IMR-90 (cell line): Measurements from ENCODE around the gene HS2ST1. TPM values are rescaled to one million over a fixed set of nuclear protein-coding genes. Genes with fewer than 3 reads are reported as not detected.

ENCODE experiments used
- ATAC-seq: fragments of 200-7000 bp; cut with Tn5 transposase; 2 replicates; pipeline ENCODE4 v1.9.1; 2020; ENCODE audit warnings: low read depth, mild to moderate bottlenecking, moderate library complexity
- BruUV-seq: library from RNA; stranded (reverse); fragments of 400-500 nt; replicated peaks from 2 replicates; lab custom pipeline; 2021; lab: Mats Ljungman, UMichigan
- CTCF ChIA-PET: fragments of 300-600 bp; formaldehyde crosslinking; extraction: SDS; loops from one replicate; lab custom pipeline; 2021; ENCODE audit warnings: antibody characterized with exemption; lab: Yijun Ruan, JAX
- POLR2A ChIA-PET: fragments of 300-600 bp; sonication (Branson Sonifier 250); formaldehyde crosslinking; loops from one replicate; lab custom pipeline; 2022; ENCODE audit warnings: antibody characterized with exemption; ENCODE audit not compliant: unreplicated experiment; lab: Charles Lee
- DNase-seq: peaks from one replicate; pipeline ENCODE4 v3.0.0; 2013
- H2AFZ ChIP-seq: replicated peaks from 2 replicates; pipeline ENCODE3; 2013; ENCODE audit warnings: low read length, mild to moderate bottlenecking; ENCODE audit not compliant: poor library complexity
- H2AK5ac ChIP-seq: 2 replicates; pipeline ENCODE4 v1.6.1; 2013; ENCODE audit warnings: low read depth, low read length, inconsistent platforms
- H2AK9ac ChIP-seq: replicated peaks from 2 replicates; pipeline ENCODE3; 2013; ENCODE audit warnings: mild to moderate bottlenecking, low read depth, low read length, moderate library complexity; ENCODE audit not compliant: poor library complexity
- H2BK120ac ChIP-seq: 2 replicates; pipeline ENCODE4 v1.6.1; 2013; ENCODE audit warnings: low read depth, low read length, inconsistent platforms
- H2BK15ac ChIP-seq: 3 replicates; pipeline ENCODE4 v1.6.1; 2013; ENCODE audit warnings: low read depth, low read length, inconsistent platforms
- H2BK20ac ChIP-seq: 2 replicates; pipeline ENCODE4 v1.6.1; 2013; ENCODE audit warnings: low read depth, mild to moderate bottlenecking, inconsistent platforms, low read length, moderate library complexity
- H2BK5ac ChIP-seq: 2 replicates; pipeline ENCODE4 v1.6.1; 2013; ENCODE audit warnings: mild to moderate bottlenecking, low read depth, low read length, inconsistent platforms; ENCODE audit not compliant: poor library complexity, severe bottlenecking
- H3K14ac ChIP-seq: replicated peaks from 2 replicates; pipeline ENCODE4 v1.6.1; 2013; ENCODE audit warnings: low read depth, low read length, inconsistent platforms
- H3K18ac ChIP-seq: 2 replicates; pipeline ENCODE4 v1.6.1; 2013; ENCODE audit warnings: low read depth, low read length, control low read depth
- H3K23ac ChIP-seq: 2 replicates; pipeline ENCODE4 v1.6.1; 2013; ENCODE audit warnings: low read depth, low read length, inconsistent platforms
- H3K27ac ChIP-seq: 2 replicates; pipeline ENCODE4 v1.5.1; 2013; ENCODE audit warnings: mild to moderate bottlenecking, control low read depth, low read length; ENCODE audit not compliant: insufficient read depth
- H3K27me3 ChIP-seq: 2 replicates; pipeline ENCODE4 v1.6.1; 2013; ENCODE audit warnings: low read length; ENCODE audit not compliant: control insufficient read depth, insufficient read depth
- H3K36me3 ChIP-seq: 2 replicates; pipeline ENCODE4 v1.6.1; 2013; ENCODE audit warnings: low read length, mixed read lengths; ENCODE audit not compliant: control insufficient read depth, insufficient read depth
- H3K4ac ChIP-seq: 2 replicates; pipeline ENCODE4 v1.6.1; 2013; ENCODE audit warnings: low read depth, low read length, inconsistent platforms
- H3K4me1 ChIP-seq: 2 replicates; pipeline ENCODE4 v1.6.1; 2013; ENCODE audit warnings: low read length, mixed read lengths; ENCODE audit not compliant: control insufficient read depth, insufficient read depth
- H3K4me2 ChIP-seq: 2 replicates; pipeline ENCODE4 v1.6.1; 2013; ENCODE audit warnings: low read depth, mild to moderate bottlenecking, control low read depth, low read length, moderate library complexity
- H3K4me3 ChIP-seq: 2 replicates; pipeline ENCODE4 v1.5.1; 2013; ENCODE audit warnings: low read depth, mild to moderate bottlenecking, control low read depth, low read length, moderate library complexity; ENCODE audit not compliant: insufficient read depth
- H3K56ac ChIP-seq: 2 replicates; pipeline ENCODE4 v1.6.1; 2013; ENCODE audit warnings: low read length, inconsistent platforms; ENCODE audit not compliant: insufficient read depth; ENCODE audit errors: extremely low read depth
- H3K79me1 ChIP-seq, 2 experiments: 2 replicates each; pipeline ENCODE4 v1.6.1; 2013; ENCODE audit warnings: low read length in 2 of 2, inconsistent platforms in 1 of 2, low read depth in 1 of 2
- H3K9ac ChIP-seq: 2 replicates; pipeline ENCODE4 v1.6.1; 2013; ENCODE audit warnings: low read depth, low read length, control low read depth
- H3K9me1 ChIP-seq: 2 replicates; pipeline ENCODE4 v1.6.1; 2013; ENCODE audit warnings: low read length, inconsistent platforms; ENCODE audit not compliant: insufficient read depth
- H3K9me3 ChIP-seq: 2 replicates; pipeline ENCODE4 v1.6.1; 2013; ENCODE audit warnings: low read length; ENCODE audit not compliant: control insufficient read depth, insufficient read depth
- H4K20me1 ChIP-seq: 2 replicates; pipeline ENCODE4 v1.6.1; 2013; ENCODE audit warnings: low read length, inconsistent platforms; ENCODE audit not compliant: insufficient read depth
- H4K5ac ChIP-seq: 2 replicates; pipeline ENCODE4 v1.6.1; 2013; ENCODE audit warnings: mild to moderate bottlenecking, low read depth, low read length, control low read depth
- H4K8ac ChIP-seq, 2 experiments: 2 replicates each; pipeline ENCODE4 v1.6.1; 2013; ENCODE audit warnings: low read depth in 2 of 2, low read length in 2 of 2, control low read depth in 1 of 2, inconsistent platforms in 1 of 2
- H4K91ac ChIP-seq: 2 replicates; pipeline ENCODE4 v1.6.1; 2013; ENCODE audit warnings: low read depth, low read length, inconsistent platforms; ENCODE audit not compliant: insufficient read depth
- MXI1 ChIP-seq: IDR thresholded peaks from 2 replicates; pipeline ENCODE4 v1.6.1; 2012; ENCODE audit warnings: low read depth, mild to moderate bottlenecking, low read length, moderate library complexity, borderline replicate concordance
- WGBS, 2 experiments: methylation state at CpG; one replicate each; pipeline versions ENCODE4 v1.1.5 to v1.1.7; 2013; ENCODE audit warnings: missing lambda C conversion rate in 2 of 2; ENCODE audit not compliant: insufficient read length in 1 of 2; ENCODE audit errors: extremely low coverage in 2 of 2; 5-methylcytosine and 5-hydroxymethylcytosine counted together
- dilution Hi-C: fragments of 300-500 bp; cut with HindIII; formaldehyde crosslinking; loops from one replicate; pipeline ENCODE4 v1.14.3; 2018; ENCODE audit warnings: low sequenced_read_pairs; ENCODE audit not compliant: unreplicated experiment
- in situ Hi-C: fragments of 300-500 bp; cut with MboI; formaldehyde crosslinking; loops from 3 replicates; pipeline ENCODE4 v1.14.3; 2019; ENCODE audit warnings: low sequenced_read_pairs, inconsistent platforms, mixed read lengths
- intact Hi-C: fragments of 100-400 bp; cut with micrococcal nuclease; formaldehyde crosslinking; loops from 2 replicates; pipeline ENCODE4 v1.10.0; 2022
- polyA plus RNA-seq, 3 experiments: library from polyadenylated mRNA; depleted of rRNA; stranded (reverse); fragments of >200 nt; gene quantifications; 2 replicates each; pipeline ENCODE4 v1.2.3, GENCODE V29; 2012; ENCODE audit warnings: low replicate concordance in 1 of 3
- total RNA-seq: library from RNA; depleted of rRNA; stranded (reverse); fragments of >200 nt; gene quantifications from 2 replicates; pipeline ENCODE4 v1.2.3, GENCODE V29; 2012

Gene HS2ST1
- total and polyA plus RNA-seq, 2 of the 4 experiments (the other 2 are of a cell fraction) = 7.8 to 13.1 TPM

GRCh38 chr1:86998280-86998679 lies 83.8 kb downstream of the HS2ST1 start:
- H2BK120ac ChIP-seq = no peak overlapping the region

More at GRCh38 chr1:86998280-86998679, 83.8 kb downstream of the HS2ST1 start:
- Histone ChIP-seq H3K36me3 (no peaks in the 10 kb centered on the region), H2BK5ac (no peak overlapping the region), H3K56ac (no peak overlapping the region), H2BK15ac (no peak overlapping the region), H2BK20ac (no peak overlapping the region), H3K4me2 (no peak overlapping the region), H3K9me3 (no peaks in the 10 kb centered on the region), H3K27ac (no peak overlapping the region), H4K5ac (no peak overlapping the region), H2AK9ac (no peak overlapping the region), H3K23ac (no peak overlapping the region), H3K79me1 (peaks cover 0 to 2% of the 10 kb centered on the region in 2 experiments; a peak in 1 of 4 replicates), H3K18ac (no peak overlapping the region), H3K14ac (no peak overlapping the region), H4K8ac (no peak overlapping the region), H4K20me1 (no peaks in the 10 kb centered on the region), H3K4ac (no peak overlapping the region), H3K9me1 (no peaks in the 10 kb centered on the region), H4K91ac (no peak overlapping the region), H3K27me3 (no peaks in the 10 kb centered on the region), H3K4me1 (no peaks in the 10 kb centered on the region), H2AFZ (no peak overlapping the region), H3K9ac (no peak overlapping the region), H2AK5ac (no peak overlapping the region), H3K4me3 (no peak overlapping the region)
- dilution Hi-C loops = no loop called here
- no TSS peak for BruUV-seq
- DNase-seq = no peak
- CTCF ChIA-PET = no interaction called here
- WGBS, 2 experiments = no CpG with 5 or more reads among the region's 3 CpGs
- in situ Hi-C loops = no loop called here
- TF ChIP-seq MXI1 = no peak
- intact Hi-C loops = no loop called here
- ATAC-seq = no peak
- POLR2A ChIA-PET = no interaction called here
